Measurements from ENCODE around the gene PCDHGC5. TPM values are rescaled to one million over a fixed set of nuclear protein-coding genes. Genes with fewer than 3 reads are reported as not detected.

The PCDHGC5 gene
- total RNA-seq, 1 donor from 2014 or later, result 1.3 TPM

DNA sequence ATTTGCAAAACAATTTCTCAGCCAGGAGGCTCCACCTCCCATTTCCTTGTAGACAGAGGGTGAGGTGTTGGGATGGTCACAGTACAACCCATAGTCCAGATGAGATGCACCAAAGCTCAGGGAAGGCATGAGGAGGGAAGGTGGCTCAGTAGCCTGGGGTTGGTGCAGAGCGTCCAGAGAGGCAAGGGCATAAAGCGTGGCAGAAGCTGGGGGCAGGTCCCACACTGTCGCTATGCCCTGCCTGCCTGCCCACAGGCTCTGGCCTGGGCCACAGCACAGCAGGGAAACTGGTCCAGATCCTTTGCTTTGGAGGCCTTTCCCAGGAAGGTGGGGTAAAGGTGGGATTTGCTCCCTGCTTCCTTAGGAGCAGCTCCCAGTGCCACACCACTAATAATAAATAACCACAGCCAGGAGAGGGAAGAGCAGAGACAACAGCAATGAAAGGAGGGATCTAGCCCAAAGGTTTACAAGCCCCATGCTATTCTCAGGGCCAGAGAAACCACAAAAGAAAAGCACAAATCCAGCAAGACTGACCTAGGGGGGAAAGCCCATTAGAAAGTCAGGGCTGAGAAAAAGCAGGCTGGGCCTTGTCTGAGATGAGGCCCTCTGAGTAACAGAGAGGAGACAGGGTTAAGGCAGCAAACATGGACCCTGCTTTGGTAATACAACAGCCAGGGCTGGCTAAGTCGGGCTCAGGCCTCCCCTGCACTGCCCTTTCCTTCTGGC lies 27.2 kb downstream of the PCDHGC5 start:
- DNase-seq (ENCODE audit: low spot score, unreplicated experiment), result no peak
- H3K4me3 Mint-ChIP-seq (ENCODE audit: low read depth), result no peak overlapping the region
- H3K27me3 Mint-ChIP-seq, result no peaks in the 10 kb centered on the region
- TF ChIP-seq CTCF (IDR thresholded peaks at IDR 0.05; ENCODE audit: unreplicated experiment), result no peak
- H3K9me3 Mint-ChIP-seq (ENCODE audit: low read depth), result no peaks in the 10 kb centered on the region
- peaks cover 11% of the 10 kb centered on the region for H3K4me1 Mint-ChIP-seq (ENCODE audit: low read depth)
- peaks cover 23% of the 10 kb centered on the region for H3K36me3 Mint-ChIP-seq (ENCODE audit: insufficient read depth)
- H3K27ac Mint-ChIP-seq, result no peak overlapping the region

- DNase-seq (ENCODE audit: low spot score, unreplicated experiment), result no peak
- H3K27ac Mint-ChIP-seq, result peak overlapping the region; percentile 73
- peaks cover 14% of the 10 kb centered on the region for H3K4me1 Mint-ChIP-seq (ENCODE audit: low read depth)
- H3K4me3 Mint-ChIP-seq (ENCODE audit: low read depth), result no peak overlapping the region
- no peak for TF ChIP-seq CTCF (IDR thresholded peaks at IDR 0.05; ENCODE audit: unreplicated experiment)
- H3K27me3 Mint-ChIP-seq, result no peaks in the 10 kb centered on the region
- no peaks in the 10 kb centered on the region for H3K9me3 Mint-ChIP-seq (ENCODE audit: low read depth)
- H3K36me3 Mint-ChIP-seq (ENCODE audit: insufficient read depth), result peaks cover 22% of the 10 kb centered on the region
Measured at GRCh38 chr5:141516672-141517025, 27.8 kb downstream of the PCDHGC5 start.

DNA sequence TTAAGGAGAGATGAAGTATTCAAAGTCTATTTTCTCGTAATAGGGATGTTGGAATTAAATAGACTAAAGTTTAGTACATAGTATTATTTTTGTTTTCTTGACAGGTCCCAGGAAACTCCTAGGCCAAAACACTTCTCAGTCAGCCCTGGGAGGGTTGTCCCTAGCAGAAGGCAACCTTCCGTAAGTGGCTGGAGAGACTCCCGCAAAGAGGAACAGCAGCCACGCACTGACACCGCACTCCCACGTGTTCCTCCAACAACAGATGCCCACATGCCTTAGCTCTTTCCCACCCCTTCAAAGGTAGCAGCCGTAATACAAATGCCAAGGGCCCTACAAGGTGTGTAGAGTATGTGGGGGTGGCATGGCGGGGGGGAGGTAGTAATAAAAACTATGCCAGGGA lies 28.4 kb downstream of the PCDHGC5 start:
- Mint-ChIP-seq H3K9me3 (ENCODE audit: low read depth) (no peaks in the 10 kb centered on the region), H3K4me3 (ENCODE audit: low read depth) (no peak overlapping the region), H3K27me3 (no peaks in the 10 kb centered on the region), H3K4me1 (ENCODE audit: low read depth) (peaks cover 14% of the 10 kb centered on the region), H3K36me3 (ENCODE audit: insufficient read depth) (peaks cover 20% of the 10 kb centered on the region), H3K27ac (peak overlapping the region; percentile 84)
- no peak for TF ChIP-seq CTCF (IDR thresholded peaks at IDR 0.05; ENCODE audit: unreplicated experiment)
- DNase-seq (ENCODE audit: low spot score, unreplicated experiment), result no peak

- no peak for TF ChIP-seq CTCF (IDR thresholded peaks at IDR 0.05; ENCODE audit: unreplicated experiment)
- Mint-ChIP-seq H3K4me3 (ENCODE audit: low read depth) (no peak overlapping the region), H3K9me3 (ENCODE audit: low read depth) (no peaks in the 10 kb centered on the region), H3K4me1 (ENCODE audit: low read depth) (peaks cover 10% of the 10 kb centered on the region), H3K27ac (no peak overlapping the region), H3K36me3 (ENCODE audit: insufficient read depth) (peaks cover 20% of the 10 kb centered on the region), H3K27me3 (no peaks in the 10 kb centered on the region)
- DNase-seq (ENCODE audit: low spot score, unreplicated experiment), result no peak
Measured at GRCh38 chr5:141517880-141518617, 29.2 kb downstream of the PCDHGC5 start.

DNA sequence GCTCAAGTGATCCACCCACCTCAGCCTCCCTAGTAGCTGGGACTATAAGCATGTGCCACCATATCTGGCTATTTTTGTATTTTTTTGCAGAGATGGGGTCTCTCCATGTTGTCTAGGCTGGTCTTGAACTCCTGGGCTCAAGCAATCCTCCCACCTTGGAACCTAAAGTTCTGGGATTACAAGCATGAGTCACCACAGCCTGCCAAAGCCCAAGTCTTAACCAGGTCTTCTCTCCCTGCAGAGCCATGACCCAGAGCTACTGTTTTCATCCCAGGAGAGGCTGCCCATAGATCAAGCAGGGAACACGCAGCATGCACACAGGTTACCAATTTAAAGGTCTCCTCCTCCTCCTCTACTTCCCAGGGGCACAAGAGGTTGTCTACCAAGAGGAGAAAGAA lies 29.7 kb downstream of the PCDHGC5 start:
- no peak for TF ChIP-seq CTCF (IDR thresholded peaks at IDR 0.05; ENCODE audit: unreplicated experiment)
- Mint-ChIP-seq H3K4me3 (ENCODE audit: low read depth) (no peak overlapping the region), H3K27ac (no peak overlapping the region), H3K4me1 (ENCODE audit: low read depth) (peaks cover 9% of the 10 kb centered on the region), H3K27me3 (no peaks in the 10 kb centered on the region), H3K9me3 (ENCODE audit: low read depth) (no peaks in the 10 kb centered on the region), H3K36me3 (ENCODE audit: insufficient read depth) (peaks cover 20% of the 10 kb centered on the region)
- DNase-seq (ENCODE audit: low spot score, unreplicated experiment), result no peak

Data from progenitor cell of endocrine pancreas (in vitro differentiated cells).